ENCODE results near the gene PTTG2.
"Not testable (repeated sequence)": the region's sequence is repeated elsewhere in the genome, so short reads cannot be mapped to it uniquely, and the experiment has no call there.

The PTTG2 gene

GRCh38 chr4:37960098-37960497 lies at the start of gene PTTG2:
TSS of gene PTTG2 (plus strand) at chr4:37960398. CDS start at chr4:37960435, 37 bp downstream.
- in situ Hi-C loops (cut with HindIII; ENCODE audit: low sequenced_read_pairs) = no loop called here

GRCh38 chr4:37914539-37914938 lies 45.7 kb upstream of the PTTG2 start:
- in situ Hi-C loops (cut with HindIII; ENCODE audit: low sequenced_read_pairs) = no loop called here

- in situ Hi-C loops (cut with HindIII; ENCODE audit: low sequenced_read_pairs) = no loop called here
Measured at GRCh38 chr4:37917388-37917787, 42.8 kb upstream of the PTTG2 start.

- in situ Hi-C loops (cut with HindIII; ENCODE audit: low sequenced_read_pairs) = no loop called here
Measured at GRCh38 chr4:37918653-37919052, 41.5 kb upstream of the PTTG2 start.

GRCh38 chr4:37922328-37922727 lies 37.9 kb upstream of the PTTG2 start:
- in situ Hi-C loops (cut with HindIII; ENCODE audit: low sequenced_read_pairs) = no loop called here

GRCh38 chr4:37923089-37923488 lies 37.1 kb upstream of the PTTG2 start:
- in situ Hi-C loops (cut with HindIII; ENCODE audit: low sequenced_read_pairs) = not testable (repeated sequence)

- in situ Hi-C loops (cut with HindIII; ENCODE audit: low sequenced_read_pairs) = no loop called here
Measured at GRCh38 chr4:37924946-37925345, 35.3 kb upstream of the PTTG2 start.

- in situ Hi-C loops (cut with HindIII; ENCODE audit: low sequenced_read_pairs) = no loop called here
Measured at GRCh38 chr4:37927434-37927833, 32.8 kb upstream of the PTTG2 start.

GRCh38 chr4:37928426-37929416 lies 31.5 kb upstream of the PTTG2 start:
- in situ Hi-C loops (cut with HindIII; ENCODE audit: low sequenced_read_pairs) = no loop called here

GRCh38 chr4:37934096-37934495 lies 26.1 kb upstream of the PTTG2 start:
- in situ Hi-C loops (cut with HindIII; ENCODE audit: low sequenced_read_pairs) = no loop called here

- in situ Hi-C loops (cut with HindIII; ENCODE audit: low sequenced_read_pairs) = no loop called here
Measured at GRCh38 chr4:37934609-37935008, 25.6 kb upstream of the PTTG2 start.

GRCh38 chr4:37935026-37935425 lies 25.2 kb upstream of the PTTG2 start:
- in situ Hi-C loops (cut with HindIII; ENCODE audit: low sequenced_read_pairs) = no loop called here

- in situ Hi-C loops (cut with HindIII; ENCODE audit: low sequenced_read_pairs) = no loop called here
Measured at GRCh38 chr4:37936889-37937498, 23.2 kb upstream of the PTTG2 start.

- in situ Hi-C loops (cut with HindIII; ENCODE audit: low sequenced_read_pairs) = no loop called here
Measured at GRCh38 chr4:37938208-37938607, 22.0 kb upstream of the PTTG2 start.

GRCh38 chr4:37946503-37947179 lies 13.6 kb upstream of the PTTG2 start:
- in situ Hi-C loops (cut with HindIII; ENCODE audit: low sequenced_read_pairs) = no loop called here

- in situ Hi-C loops (cut with HindIII; ENCODE audit: low sequenced_read_pairs) = no loop called here
Measured at GRCh38 chr4:37948542-37948941, 11.7 kb upstream of the PTTG2 start.

GRCh38 chr4:37949636-37950426 lies 10.4 kb upstream of the PTTG2 start:
- in situ Hi-C loops (cut with HindIII; ENCODE audit: low sequenced_read_pairs) = no loop called here

- in situ Hi-C loops (cut with HindIII; ENCODE audit: low sequenced_read_pairs) = no loop called here
Measured at GRCh38 chr4:37951461-37952352, 8.5 kb upstream of the PTTG2 start.

- in situ Hi-C loops (cut with HindIII; ENCODE audit: low sequenced_read_pairs) = no loop called here
Measured at GRCh38 chr4:37953156-37953555, 7.0 kb upstream of the PTTG2 start.

All from endothelial cell of hepatic sinusoid (primary cell).